NCI-H1694 treated with DMSO at 0.1 percent for 48 hours (cell line): ENCODE results near the gene CNN1.
A peak's percentile ranks its signal among the peaks of the same experiment; 100 is the strongest.
"Not testable (repeated sequence)": the region's sequence is repeated elsewhere in the genome, so short reads cannot be mapped to it uniquely, and the experiment has no call there.

Source experiments
- DNase-seq: peaks from one replicate; lab custom pipeline; 2025; lab: John Stamatoyannopoulos, UW

CNN1 gene

GRCh38 chr19:11564082-11564807 lies 25.6 kb downstream of the CNN1 start:
- DNase-seq, result not testable (repeated sequence)

GRCh38 chr19:11565649-11565980 lies 27.0 kb downstream of the CNN1 start:
- not testable (repeated sequence) for DNase-seq

- no peak for DNase-seq
Measured at GRCh38 chr19:11566164-11566563, 27.5 kb downstream of the CNN1 start.

GRCh38 chr19:11570039-11570462 lies 31.4 kb downstream of the CNN1 start:
- DNase-seq, result no peak

- not testable (repeated sequence) for DNase-seq
Measured at GRCh38 chr19:11573354-11573753, 34.7 kb downstream of the CNN1 start.

GRCh38 chr19:11573763-11574162 lies 35.1 kb downstream of the CNN1 start:
- DNase-seq, result not testable (repeated sequence)

GRCh38 chr19:11574689-11575088 lies 36.0 kb downstream of the CNN1 start:
- no peak for DNase-seq

- DNase-seq, result no peak
Measured at GRCh38 chr19:11576227-11576626, 37.6 kb downstream of the CNN1 start.

GRCh38 chr19:11577451-11578257 lies 39.0 kb downstream of the CNN1 start, which contains the start of gene ACP5:
ACP5 (minus strand) TSS chr19:11577645; CDS start chr19:11577317, 328 bp downstream.
- DNase-seq, result no peak

- DNase-seq, result no peak
Measured at GRCh38 chr19:11578258-11579142, 39.8 kb downstream of the CNN1 start.

- DNase-seq, result no peak
Measured at GRCh38 chr19:11580116-11580515, 41.5 kb downstream of the CNN1 start.

- no peak for DNase-seq
Measured at GRCh38 chr19:11581740-11582139, 43.1 kb downstream of the CNN1 start.

- DNase-seq, result no peak
Measured at GRCh38 chr19:11586331-11586730, 47.7 kb downstream of the CNN1 start.

GRCh38 chr19:11587302-11587974 lies 48.8 kb downstream of the CNN1 start:
- peak; percentile 68 for DNase-seq

- no peak for DNase-seq
Measured at GRCh38 chr19:11587975-11588631, 49.5 kb downstream of the CNN1 start.

- DNase-seq, result no peak
Measured at GRCh38 chr19:11594084-11594483, 55.4 kb downstream of the CNN1 start.

GRCh38 chr19:11596156-11596555 lies 57.5 kb downstream of the CNN1 start:
- DNase-seq, result no peak

GRCh38 chr19:11597202-11598102 lies 58.8 kb downstream of the CNN1 start, which contains the start of gene ZNF627:
ZNF627 (plus strand) TSS chr19:11597483; CDS start chr19:11597628, 145 bp downstream.
- peak; percentile 87 for DNase-seq

GRCh38 chr19:11598103-11598483 lies 59.4 kb downstream of the CNN1 start:
- DNase-seq, result no peak

GRCh38 chr19:11598746-11599145 lies 60.1 kb downstream of the CNN1 start:
- no peak for DNase-seq
